Jurkat, Clone E6-1 (cell line): ENCODE measurements around the gene CCL3.
"Not testable (repeated sequence)": the region's sequence is repeated elsewhere in the genome, so short reads cannot be mapped to it uniquely, and the experiment has no call there.

Experiments used
- DNase-seq: peaks from one replicate; pipeline ENCODE4 v3.0.0-alpha.2; 2011; ENCODE audit warnings: low read depth, low spot score
- H3K4me3 ChIP-seq: 2 replicates; pipeline ENCODE4 v1.5.1; 2011; ENCODE audit warnings: mild to moderate bottlenecking, low read length, control low read depth, moderate library complexity

Gene CCL3

GRCh38 chr17:36092230-36092629 lies 2.3 kb upstream of the CCL3 start:
- DNase-seq = no peak
- H3K4me3 ChIP-seq = no peak overlapping the region

- no peak overlapping the region for H3K4me3 ChIP-seq
- DNase-seq = no peak
Measured at GRCh38 chr17:36089339-36089865, 541 bp downstream of the CCL3 start.

- no peak overlapping the region for H3K4me3 ChIP-seq
- DNase-seq = no peak
Measured at GRCh38 chr17:36088670-36089338, 1.1 kb downstream of the CCL3 start.

DNA sequence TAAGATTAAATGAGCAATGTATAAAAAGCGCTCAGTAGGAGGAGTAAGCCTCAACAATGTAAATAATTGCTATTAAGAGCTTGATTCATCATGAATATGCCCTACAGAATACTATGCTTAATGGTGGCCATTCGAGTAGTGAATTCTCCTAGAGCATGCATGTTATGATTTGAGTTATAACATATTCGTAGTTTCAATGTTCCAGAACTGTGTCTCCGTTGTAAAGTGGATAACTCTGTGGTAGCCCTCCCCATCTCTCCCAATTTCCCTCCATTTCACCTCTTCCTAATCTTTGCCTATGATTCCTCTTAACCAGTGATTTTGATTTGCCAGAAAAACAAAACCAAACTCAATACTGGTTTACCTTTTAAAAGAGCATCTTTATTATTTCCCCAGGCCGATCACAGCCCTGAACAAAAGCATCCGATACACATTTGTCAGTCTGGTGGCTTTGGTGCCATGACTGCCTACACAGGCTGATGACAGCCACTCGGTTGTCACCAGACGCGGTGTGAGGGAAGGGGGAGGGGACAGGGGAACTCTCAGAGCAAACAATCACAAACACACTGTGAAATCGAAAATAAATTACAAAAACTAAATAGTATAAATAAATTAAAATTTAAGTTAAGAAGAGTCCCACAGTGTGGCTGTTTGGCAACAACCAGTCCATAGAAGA lies 1.9 kb downstream of the CCL3 start:
- not testable (repeated sequence) for H3K4me3 ChIP-seq, DNase-seq

DNA sequence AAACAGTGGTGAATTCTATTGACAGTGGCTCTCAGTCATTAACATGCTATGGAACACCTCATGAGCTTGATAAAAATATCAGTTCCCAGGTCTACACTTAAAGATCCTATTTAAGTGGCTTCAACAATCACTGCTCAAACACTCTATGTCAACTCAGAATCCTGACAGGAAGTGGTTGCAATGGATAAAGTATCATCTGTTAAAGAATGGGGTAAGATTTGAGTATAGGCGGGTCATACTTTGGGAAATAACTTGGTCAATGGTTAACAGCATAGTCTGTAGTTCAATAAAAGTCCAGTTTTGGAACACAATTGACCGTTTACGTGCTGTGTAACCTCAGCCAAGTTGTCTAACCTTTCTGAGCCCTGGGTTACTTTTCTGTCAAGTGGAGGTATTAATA lies 2.5 kb downstream of the CCL3 start:
- not testable (repeated sequence) for H3K4me3 ChIP-seq, DNase-seq

DNA sequence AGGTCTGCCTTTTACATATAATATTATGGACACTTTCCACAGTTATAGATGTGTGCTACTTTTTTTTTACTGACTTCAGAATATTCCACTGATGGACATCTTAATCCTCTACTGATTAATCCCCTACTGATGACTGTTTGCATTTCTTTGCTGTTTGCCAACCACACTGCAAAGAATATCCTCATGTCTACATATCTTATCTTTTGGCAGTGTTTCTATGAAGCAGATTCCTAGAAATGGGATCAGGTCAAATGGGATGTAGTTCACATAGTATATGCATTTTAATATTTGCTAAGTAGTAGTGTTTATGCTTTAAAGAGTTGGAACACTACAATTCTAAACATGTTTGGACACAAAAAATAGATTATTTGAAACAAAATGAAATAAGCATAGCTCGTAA lies 3.2 kb downstream of the CCL3 start:
- no peak overlapping the region for H3K4me3 ChIP-seq
- no peak for DNase-seq

- DNase-seq = peak; percentile 8
- no peak overlapping the region for H3K4me3 ChIP-seq
Measured at GRCh38 chr17:36085765-36086164, 4.2 kb downstream of the CCL3 start.

DNA sequence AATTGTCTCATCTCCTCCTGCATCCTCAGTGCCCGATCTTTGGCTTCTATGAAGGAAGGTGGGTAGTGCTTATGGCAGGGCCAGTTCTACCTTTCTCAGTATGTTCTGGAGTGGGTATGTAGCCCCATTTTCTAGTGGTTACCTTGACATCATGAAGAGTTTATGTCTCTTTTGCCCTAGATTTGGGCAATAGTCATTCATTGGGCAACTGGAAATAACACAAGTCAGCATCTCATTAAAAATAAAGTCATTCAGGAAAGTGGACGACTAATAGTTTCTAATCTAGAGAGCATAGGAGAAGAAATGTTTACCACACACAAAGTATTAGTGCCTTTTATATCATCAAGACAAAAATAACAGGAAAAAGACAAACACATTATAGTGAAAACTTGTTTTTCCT lies 6.3 kb downstream of the CCL3 start:
- not testable (repeated sequence) for DNase-seq, H3K4me3 ChIP-seq

DNA sequence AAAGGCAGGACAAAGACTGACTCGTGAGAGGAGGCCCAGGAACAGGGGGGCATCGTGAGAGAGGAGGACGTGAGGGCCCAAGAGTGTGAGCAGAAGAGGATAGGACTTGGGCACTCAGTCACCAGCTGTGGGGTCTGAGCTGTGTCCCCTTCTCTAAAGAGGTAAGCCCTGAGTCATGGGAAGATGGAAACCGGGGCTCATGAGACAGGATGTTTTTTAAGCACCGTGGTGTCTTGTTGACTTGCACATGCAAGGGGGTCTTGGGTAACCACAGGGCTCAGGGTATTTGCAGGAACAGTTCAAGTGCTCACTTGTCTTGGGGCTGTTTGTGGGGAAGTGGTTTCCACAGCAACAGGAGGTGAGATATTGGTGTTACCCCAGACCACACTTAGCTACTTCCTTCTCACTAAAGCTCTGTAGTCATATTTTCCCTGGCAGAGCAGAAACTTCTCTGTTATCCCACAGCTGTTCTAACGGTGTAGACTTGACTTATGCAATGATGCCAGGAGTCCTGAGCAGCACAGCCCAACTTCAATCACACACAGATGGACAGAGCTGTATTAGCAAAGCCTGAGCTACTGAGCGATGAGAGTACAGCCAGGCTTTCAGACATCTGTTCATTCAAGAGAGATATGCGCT lies 7.3 kb downstream of the CCL3 start:
- not testable (repeated sequence) for H3K4me3 ChIP-seq
- DNase-seq = peak; percentile 88

DNA sequence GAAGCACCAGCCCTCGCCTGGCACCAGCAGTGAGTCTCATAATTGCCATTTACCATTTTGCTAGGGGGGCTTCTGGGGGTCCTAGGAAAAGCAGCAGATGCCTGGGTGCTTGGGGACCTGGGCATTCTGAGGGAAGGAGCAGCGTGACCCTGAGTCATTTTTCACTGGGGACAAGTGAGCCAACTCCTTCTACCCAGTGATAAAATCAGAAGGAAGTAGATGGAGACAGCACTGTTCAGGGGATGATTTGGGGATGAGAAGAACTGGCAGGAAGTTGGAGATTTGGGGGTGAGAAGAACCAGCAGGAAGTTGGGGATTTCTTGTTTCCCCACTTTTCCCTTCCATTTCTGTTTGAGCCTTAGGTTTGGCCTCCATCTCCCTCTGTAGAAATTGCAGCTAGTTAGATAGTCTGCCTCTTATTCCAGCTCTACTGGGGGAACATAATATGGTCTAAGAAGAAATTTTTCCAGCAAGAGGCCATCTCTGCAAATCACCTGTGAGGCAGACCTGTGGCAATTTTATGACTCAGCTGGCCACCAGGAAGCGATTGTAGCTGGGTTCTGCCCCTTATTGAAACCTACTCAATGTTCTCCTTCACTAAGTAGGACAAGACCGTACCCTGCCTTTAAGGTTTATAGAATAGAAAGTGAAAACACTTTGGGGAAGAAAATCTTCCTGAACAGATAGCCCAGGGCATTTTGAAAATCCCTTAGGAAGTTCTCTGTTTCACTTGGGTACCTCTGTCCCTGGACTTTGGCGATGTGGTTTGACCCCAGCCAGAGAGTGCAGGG lies 8.1 kb downstream of the CCL3 start:
- H3K4me3 ChIP-seq, DNase-seq: not testable (repeated sequence)

DNA sequence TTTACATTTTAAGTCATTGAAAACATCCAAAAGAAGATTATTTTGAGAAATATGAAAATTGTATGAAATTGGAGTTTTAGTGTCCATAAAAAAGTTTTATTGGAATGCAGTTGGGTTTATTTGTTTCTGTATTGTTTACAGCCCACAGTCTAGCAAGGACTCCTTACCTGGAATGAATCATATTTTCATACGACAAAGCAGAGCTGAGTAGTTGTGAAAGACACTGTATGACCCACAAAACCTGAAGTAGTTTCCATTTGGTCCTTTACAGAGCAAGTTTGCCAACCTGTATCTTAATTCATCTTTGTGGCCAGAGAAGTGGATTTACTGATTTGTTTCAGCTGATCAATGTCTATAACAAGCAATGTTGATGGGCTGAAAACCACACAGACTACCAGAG lies 15.6 kb downstream of the CCL3 start:
- DNase-seq = no peak
- no peak overlapping the region for H3K4me3 ChIP-seq

- peak; percentile 28 for DNase-seq
- H3K4me3 ChIP-seq = no peak overlapping the region
Measured at GRCh38 chr17:36072431-36073121, 17.4 kb downstream of the CCL3 start.

DNA sequence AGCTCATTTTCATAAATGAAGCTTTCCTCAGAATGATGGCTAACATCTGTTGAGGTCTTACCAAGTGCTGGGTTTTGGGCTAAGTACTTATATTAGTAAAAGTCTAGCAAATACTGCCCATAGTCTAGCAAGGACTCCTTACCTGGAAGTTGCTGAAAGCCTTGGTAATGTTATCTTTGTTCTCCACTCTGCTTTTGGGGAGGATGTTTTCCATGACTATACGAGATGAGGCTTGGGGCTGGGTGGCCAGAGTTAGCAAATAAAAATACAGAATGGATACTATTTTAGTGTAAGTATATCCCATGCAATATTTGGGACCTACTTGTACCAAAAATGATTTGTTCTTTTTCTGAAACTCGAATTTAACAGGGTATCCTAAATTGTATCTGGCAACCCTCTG lies 18.2 kb downstream of the CCL3 start:
- no peak overlapping the region for H3K4me3 ChIP-seq
- no peak for DNase-seq

DNA sequence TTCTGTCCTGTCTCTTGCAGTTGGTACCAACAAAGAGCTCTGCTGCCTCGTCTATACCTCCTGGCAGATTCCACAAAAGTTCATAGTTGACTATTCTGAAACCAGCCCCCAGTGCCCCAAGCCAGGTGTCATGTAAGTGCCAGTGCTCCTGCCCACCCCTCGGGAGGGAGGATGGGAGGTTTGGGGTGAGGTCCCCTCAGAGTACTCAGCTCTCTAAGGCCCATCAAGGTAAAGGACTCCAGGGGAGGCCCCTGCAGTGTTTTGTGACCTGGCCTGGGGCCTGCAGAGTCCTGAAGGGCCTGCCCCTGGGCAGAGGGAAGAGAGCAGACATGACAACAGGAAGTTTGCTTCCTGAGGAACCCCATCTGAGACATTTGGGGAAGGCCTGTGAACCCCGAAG lies 19.5 kb downstream of the CCL3 start:
- H3K4me3 ChIP-seq = no peak overlapping the region
- DNase-seq = no peak

DNA sequence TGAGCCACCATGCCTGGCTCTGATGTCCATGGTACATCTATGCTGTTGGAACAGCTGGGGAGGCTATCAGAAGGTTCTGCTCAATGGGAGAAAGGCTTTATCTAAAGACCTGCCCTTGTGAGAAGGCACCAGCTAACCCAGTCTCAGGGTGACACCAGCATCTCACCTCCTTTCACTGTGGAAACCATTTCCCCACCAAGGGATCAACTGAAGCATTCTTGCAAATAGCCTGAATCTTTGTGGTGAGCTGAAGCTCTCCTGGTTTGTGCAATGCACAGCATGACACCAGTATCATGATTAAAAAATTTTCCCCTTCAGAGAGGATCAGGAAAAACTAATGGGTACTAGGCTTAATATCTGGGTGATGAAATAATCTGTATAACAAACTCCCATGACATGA lies 20.8 kb downstream of the CCL3 start:
- H3K4me3 ChIP-seq = no peak overlapping the region
- DNase-seq = no peak

- DNase-seq = peak; percentile 18
Measured at GRCh38 chr17:36068524-36068923, 21.4 kb downstream of the CCL3 start.

GRCh38 chr17:36066365-36066985 lies 23.5 kb downstream of the CCL3 start:
- no peak overlapping the region for H3K4me3 ChIP-seq

More at GRCh38 chr17:36068524-36068923, 21.4 kb downstream of the CCL3 start:
- H3K4me3 ChIP-seq = no peak overlapping the region

DNA sequence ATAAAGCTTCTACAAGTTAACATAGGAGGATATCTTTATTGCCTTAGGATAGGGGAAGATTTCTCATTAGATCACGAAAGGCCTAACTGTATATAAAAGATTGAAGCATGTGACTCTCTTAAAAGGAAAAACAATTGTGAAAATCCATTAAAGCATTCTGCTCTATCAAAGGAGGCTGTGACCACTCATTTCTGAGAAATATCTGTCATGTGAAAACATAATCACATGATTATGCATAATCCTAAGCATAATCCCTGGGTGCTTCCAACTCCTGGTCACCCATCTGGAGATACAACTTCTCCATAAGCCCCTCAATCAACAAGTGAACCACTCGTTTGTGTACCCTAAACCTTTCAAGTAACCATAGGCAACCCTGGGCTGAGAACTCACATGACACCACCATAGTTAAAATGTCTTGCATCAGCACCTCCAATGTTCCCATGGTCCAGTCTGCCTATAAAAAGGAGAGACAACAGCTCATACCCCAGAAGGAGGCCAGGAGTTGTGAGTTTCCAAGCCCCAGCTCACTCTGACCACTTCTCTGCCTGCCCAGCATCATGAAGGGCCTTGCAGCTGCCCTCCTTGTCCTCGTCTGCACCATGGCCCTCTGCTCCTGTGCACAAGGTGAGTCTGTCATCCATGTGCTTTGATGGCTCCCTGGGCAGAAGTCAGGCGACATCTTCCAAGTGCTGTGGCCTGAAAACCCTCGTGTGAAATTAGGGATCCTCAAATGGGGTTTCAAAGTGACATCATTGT lies 26.0 kb downstream of the CCL3 start, which contains the start of gene CCL18:
Gene CCL18, plus strand, starts transcription at position 487 of the 756 bp plus-strand sequence. Its CDS starts 71 bp downstream, at position 558.
- H3K4me3 ChIP-seq = no peak within 1 kb of the TSS

More at GRCh38 chr17:36066365-36066985, 23.5 kb downstream of the CCL3 start:
- no peak for DNase-seq

More for the DNA sequence above, 26.0 kb downstream of the CCL3 start, which contains the start of gene CCL18:
- DNase-seq = no peak
